HUES48 (cell line): ENCODE measurements around the gene C10orf95.
"Not testable (repeated sequence)": the region's sequence is repeated elsewhere in the genome, so short reads cannot be mapped to it uniquely, and the experiment has no call there.

Experiments used
- H3K27ac ChIP-seq: one replicate; pipeline ENCODE4 v1.7.0; 2013; ENCODE audit warnings: low read depth, low read length, inconsistent platforms
- H3K27me3 ChIP-seq: 2 replicates; pipeline ENCODE4 v1.6.1; 2013; ENCODE audit warnings: mild to moderate bottlenecking, low read length; ENCODE audit not compliant: control insufficient read depth, insufficient read depth
- H3K36me3 ChIP-seq: 2 replicates; pipeline ENCODE4 v1.6.1; 2013; ENCODE audit warnings: low read length; ENCODE audit not compliant: control insufficient read depth, insufficient read depth
- H3K4me1 ChIP-seq: 2 replicates; pipeline ENCODE4 v1.6.1; 2013; ENCODE audit warnings: mild to moderate bottlenecking, low read length; ENCODE audit not compliant: control insufficient read depth, insufficient read depth
- H3K4me3 ChIP-seq: 2 replicates; pipeline ENCODE4 v1.5.1; 2013; ENCODE audit warnings: mild to moderate bottlenecking, low read depth, low read length
- H3K9ac ChIP-seq: 2 replicates; pipeline ENCODE4 v1.6.1; 2013; ENCODE audit warnings: mild to moderate bottlenecking, low read depth, low read length, moderate library complexity
- H3K9me3 ChIP-seq: 2 replicates; pipeline ENCODE4 v1.6.1; 2013; ENCODE audit warnings: low read length; ENCODE audit not compliant: control insufficient read depth, insufficient read depth

Gene C10orf95

GRCh38 chr10:102462512-102463054, 11.2 kb upstream of the C10orf95 start:
- H3K36me3 ChIP-seq: no peaks in the 10 kb centered on the region
- H3K9me3 ChIP-seq: no peaks in the 10 kb centered on the region
- peaks cover 26% of the 10 kb centered on the region for H3K4me1 ChIP-seq
- H3K27me3 ChIP-seq: no peaks in the 10 kb centered on the region
- H3K27ac ChIP-seq: no peak overlapping the region
- H3K4me3 ChIP-seq: peak overlapping the region; percentile 66
- no peak overlapping the region for H3K9ac ChIP-seq

- Histone ChIP-seq H3K4me3 (peak overlapping the region; percentile 66), H3K9me3 (no peaks in the 10 kb centered on the region), H3K27ac (peak overlapping the region; percentile 53)
Observed at GRCh38 chr10:102461187-102462054, 10.1 kb upstream of the C10orf95 start.

GRCh38 chr10:102460836-102461186, 9.5 kb upstream of the C10orf95 start:
- Histone ChIP-seq H3K9ac (peak overlapping the region; percentile 43), H3K36me3 (peaks cover 8% of the 10 kb centered on the region), H3K27me3 (no peaks in the 10 kb centered on the region), H3K4me3 (peak overlapping the region; percentile 28; the same call in 1 of the 2 replicates), H3K9me3 (no peaks in the 10 kb centered on the region), H3K27ac (peak overlapping the region; percentile 53), H3K4me1 (peaks cover 34% of the 10 kb centered on the region)

More at GRCh38 chr10:102461187-102462054, 10.1 kb upstream of the C10orf95 start:
- Histone ChIP-seq H3K36me3 (peaks cover 2% of the 10 kb centered on the region), H3K27me3 (no peaks in the 10 kb centered on the region), H3K4me1 (peaks cover 28% of the 10 kb centered on the region), H3K9ac (peak overlapping the region; percentile 43)

GRCh38 chr10:102458656-102459055, 7.3 kb upstream of the C10orf95 start:
- H3K36me3 ChIP-seq: peaks cover 15% of the 10 kb centered on the region
- no peak overlapping the region for H3K4me3 ChIP-seq
- no peak overlapping the region for H3K9ac ChIP-seq
- no peaks in the 10 kb centered on the region for H3K9me3 ChIP-seq
- H3K27me3 ChIP-seq: no peaks in the 10 kb centered on the region
- H3K4me1 ChIP-seq: peaks cover 50% of the 10 kb centered on the region
- no peak overlapping the region for H3K27ac ChIP-seq

GRCh38 chr10:102457591-102458150, 6.3 kb upstream of the C10orf95 start:
- H3K36me3 ChIP-seq: peaks cover 21% of the 10 kb centered on the region
- H3K9me3 ChIP-seq: no peaks in the 10 kb centered on the region
- H3K9ac ChIP-seq: no peak overlapping the region
- H3K27ac ChIP-seq: no peak overlapping the region
- H3K27me3 ChIP-seq: no peaks in the 10 kb centered on the region
- no peak overlapping the region for H3K4me3 ChIP-seq
- peaks cover 52% of the 10 kb centered on the region for H3K4me1 ChIP-seq

- peaks cover 53% of the 10 kb centered on the region for H3K4me1 ChIP-seq
- no peaks in the 10 kb centered on the region for H3K27me3 ChIP-seq
- H3K9me3 ChIP-seq: no peaks in the 10 kb centered on the region
- H3K36me3 ChIP-seq: peaks cover 25% of the 10 kb centered on the region
- H3K27ac ChIP-seq: peak overlapping the region; percentile 84
- H3K4me3 ChIP-seq: no peak overlapping the region
- H3K9ac ChIP-seq: peak overlapping the region; percentile 41
Observed at GRCh38 chr10:102455893-102456471, 4.6 kb upstream of the C10orf95 start.

- Histone ChIP-seq H3K4me1 (peaks cover 46% of the 10 kb centered on the region), H3K4me3 (peak overlapping the region; percentile 28; the same call in 1 of the 2 replicates), H3K27ac (peak overlapping the region; percentile 84), H3K36me3 (peaks cover 25% of the 10 kb centered on the region), H3K9ac (peak overlapping the region; percentile 41)
- H3K9me3 ChIP-seq, H3K27me3 ChIP-seq: not testable (repeated sequence)
Observed at GRCh38 chr10:102454662-102455487, 3.5 kb upstream of the C10orf95 start.

GRCh38 chr10:102453502-102453901, 2.2 kb upstream of the C10orf95 start:
- H3K4me3 ChIP-seq: no peak overlapping the region
- H3K4me1 ChIP-seq: peaks cover 50% of the 10 kb centered on the region
- H3K27ac ChIP-seq: peak overlapping the region; percentile 28
- H3K9ac ChIP-seq: no peak overlapping the region
- H3K27me3 ChIP-seq: no peaks in the 10 kb centered on the region
- peaks cover 25% of the 10 kb centered on the region for H3K36me3 ChIP-seq
- H3K9me3 ChIP-seq: no peaks in the 10 kb centered on the region

GRCh38 chr10:102452672-102453340, 1.5 kb upstream of the C10orf95 start:
- H3K27ac ChIP-seq: no peak overlapping the region
- H3K4me3 ChIP-seq: no peak overlapping the region
- no peak overlapping the region for H3K9ac ChIP-seq
- H3K4me1 ChIP-seq: peaks cover 50% of the 10 kb centered on the region
- peaks cover 25% of the 10 kb centered on the region for H3K36me3 ChIP-seq
- H3K27me3 ChIP-seq: no peaks in the 10 kb centered on the region
- no peaks in the 10 kb centered on the region for H3K9me3 ChIP-seq
